DOHH2 (cell line): ENCODE measurements around the gene SERPINE3.

Source experiments
- H3F3A ChIP-seq: fragments of 200-600 bp; sonication (generic), shearing (Covaris generic); 2 replicates; pipeline ENCODE4 v1.6.0; 2016; ENCODE audit warnings: antibody characterized with exemption, mild to moderate bottlenecking; ENCODE audit not compliant: control insufficient read depth, insufficient read depth
- H3K27ac ChIP-seq: fragments of 200-600 bp; sonication (generic); 2 replicates; pipeline ENCODE4 v1.5.1; 2014; ENCODE audit warnings: low read depth, mild to moderate bottlenecking, low read length, moderate library complexity
- H3K27me3 ChIP-seq: fragments of 200-600 bp; sonication (generic); 2 replicates; pipeline ENCODE4 v1.6.1; 2014; ENCODE audit warnings: mild to moderate bottlenecking, low read length, mixed read lengths; ENCODE audit not compliant: control insufficient read depth
- H3K36me3 ChIP-seq: fragments of 200-600 bp; sonication (generic); 2 replicates; pipeline ENCODE4 v1.6.1; 2014; ENCODE audit warnings: mild to moderate bottlenecking, low read length, moderate library complexity, mixed read lengths; ENCODE audit not compliant: control insufficient read depth
- H3K4me1 ChIP-seq: fragments of 200-600 bp; sonication (generic); 2 replicates; pipeline ENCODE4 v1.6.1; 2014; ENCODE audit warnings: mild to moderate bottlenecking, low read length, mixed read lengths; ENCODE audit not compliant: control insufficient read depth
- H3K4me2 ChIP-seq: fragments of 200-600 bp; sonication (generic); 2 replicates; pipeline ENCODE4 v1.6.0; 2014; ENCODE audit warnings: mild to moderate bottlenecking, low read length, moderate library complexity
- H3K4me3 ChIP-seq: fragments of 200-600 bp; sonication (generic); 2 replicates; pipeline ENCODE4 v1.5.1; 2014; ENCODE audit warnings: mild to moderate bottlenecking, low read length, mixed read lengths
- H3K79me2 ChIP-seq: fragments of 200-600 bp; sonication (generic); 2 replicates; pipeline ENCODE4 v1.6.1; 2014; ENCODE audit warnings: mild to moderate bottlenecking, low read length, mixed read lengths; ENCODE audit not compliant: control insufficient read depth
- H3K9me2 ChIP-seq: fragments of 200-600 bp; sonication (generic); replicated peaks from 2 replicates; pipeline ENCODE4 v1.6.1; 2014; ENCODE audit warnings: mild to moderate bottlenecking, low read length, mixed read lengths; ENCODE audit not compliant: control insufficient read depth
- H3K9me3 ChIP-seq: fragments of 200-600 bp; sonication (generic); 2 replicates; pipeline ENCODE4 v1.6.1; 2014; ENCODE audit warnings: antibody characterized with exemption, low read length, mixed read lengths; ENCODE audit not compliant: control insufficient read depth, insufficient read depth
- H4K20me1 ChIP-seq: fragments of 200-600 bp; sonication (generic); 2 replicates; pipeline ENCODE4 v1.6.0; 2014; ENCODE audit warnings: low read depth, mild to moderate bottlenecking, antibody characterized with exemption, low read length, moderate library complexity; ENCODE audit not compliant: control insufficient read depth, insufficient read depth
- EZH2phosphoT487 ChIP-seq: fragments of 200-600 bp; sonication (generic); IDR thresholded peaks from 2 replicates; pipeline ENCODE4 v1.6.1; 2017; ENCODE audit warnings: borderline replicate concordance, mild to moderate bottlenecking, antibody characterized with exemption, low read length, moderate library complexity, mixed read lengths
- TF ChIP-seq, protein P1 (sequence below): fragments of 200-600 bp; sonication (generic); IDR thresholded peaks from one replicate; pipeline ENCODE4 v1.5.1; 2014; ENCODE audit warnings: antibody characterized with exemption, mild to moderate bottlenecking, low read depth, low read length; ENCODE audit not compliant: poor library complexity, severe bottlenecking

Gene SERPINE3

GRCh38 chr13:51361106-51361505, 21.6 kb downstream of the SERPINE3 start:
- Histone ChIP-seq H3K4me2 (no peak overlapping the region), H3K27me3 (no peaks in the 10 kb centered on the region), H3K4me3 (no peak overlapping the region), H3K36me3 (peaks cover 14% of the 10 kb centered on the region), H3K79me2 (no peaks in the 10 kb centered on the region), H3K27ac (no peak overlapping the region), H3K4me1 (no peaks in the 10 kb centered on the region), H4K20me1 (no peaks in the 10 kb centered on the region), H3K9me3 (no peaks in the 10 kb centered on the region), H3F3A (no peaks in the 10 kb centered on the region; the same call in 1 of the 2 replicates), H3K9me2 (no peaks in the 10 kb centered on the region)
- TF ChIP-seq, protein P1, sequence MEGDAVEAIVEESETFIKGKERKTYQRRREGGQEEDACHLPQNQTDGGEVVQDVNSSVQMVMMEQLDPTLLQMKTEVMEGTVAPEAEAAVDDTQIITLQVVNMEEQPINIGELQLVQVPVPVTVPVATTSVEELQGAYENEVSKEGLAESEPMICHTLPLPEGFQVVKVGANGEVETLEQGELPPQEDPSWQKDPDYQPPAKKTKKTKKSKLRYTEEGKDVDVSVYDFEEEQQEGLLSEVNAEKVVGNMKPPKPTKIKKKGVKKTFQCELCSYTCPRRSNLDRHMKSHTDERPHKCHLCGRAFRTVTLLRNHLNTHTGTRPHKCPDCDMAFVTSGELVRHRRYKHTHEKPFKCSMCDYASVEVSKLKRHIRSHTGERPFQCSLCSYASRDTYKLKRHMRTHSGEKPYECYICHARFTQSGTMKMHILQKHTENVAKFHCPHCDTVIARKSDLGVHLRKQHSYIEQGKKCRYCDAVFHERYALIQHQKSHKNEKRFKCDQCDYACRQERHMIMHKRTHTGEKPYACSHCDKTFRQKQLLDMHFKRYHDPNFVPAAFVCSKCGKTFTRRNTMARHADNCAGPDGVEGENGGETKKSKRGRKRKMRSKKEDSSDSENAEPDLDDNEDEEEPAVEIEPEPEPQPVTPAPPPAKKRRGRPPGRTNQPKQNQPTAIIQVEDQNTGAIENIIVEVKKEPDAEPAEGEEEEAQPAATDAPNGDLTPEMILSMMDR, result no peak
- no peak for TF ChIP-seq EZH2phosphoT487

- no peaks in the 10 kb centered on the region for H3K27me3 ChIP-seq
- peaks cover 29% of the 10 kb centered on the region for H3K36me3 ChIP-seq
- TF ChIP-seq, protein P1, result no peak
- no peak for TF ChIP-seq EZH2phosphoT487
- no peak overlapping the region for H3K4me3 ChIP-seq
- no peaks in the 10 kb centered on the region for H3K9me2 ChIP-seq
- H3K79me2 ChIP-seq, result no peaks in the 10 kb centered on the region
- no peaks in the 10 kb centered on the region for H4K20me1 ChIP-seq
- H3K27ac ChIP-seq, result no peak overlapping the region
- H3K9me3 ChIP-seq, result no peaks in the 10 kb centered on the region
- H3K4me2 ChIP-seq, result no peak overlapping the region
- H3K4me1 ChIP-seq, result no peaks in the 10 kb centered on the region
- H3F3A ChIP-seq, result no peaks in the 10 kb centered on the region; the same call in 1 of the 2 replicates
Measured at GRCh38 chr13:51363625-51364024, 24.1 kb downstream of the SERPINE3 start.

- Histone ChIP-seq H3K9me3 (no peaks in the 10 kb centered on the region), H3K4me2 (no peak overlapping the region), H3K79me2 (no peaks in the 10 kb centered on the region), H3K4me1 (no peaks in the 10 kb centered on the region), H3K9me2 (no peaks in the 10 kb centered on the region), H3K27me3 (no peaks in the 10 kb centered on the region), H4K20me1 (no peaks in the 10 kb centered on the region), H3K36me3 (peaks cover 38% of the 10 kb centered on the region), H3K4me3 (no peak overlapping the region), H3F3A (no peaks in the 10 kb centered on the region; the same call in 1 of the 2 replicates), H3K27ac (no peak overlapping the region)
- TF ChIP-seq EZH2phosphoT487, result no peak
- TF ChIP-seq, protein P1, result no peak
Measured at GRCh38 chr13:51364404-51365008, 25.0 kb downstream of the SERPINE3 start.
